CD4-positive, alpha-beta T cell (primary cell): Measurements from ENCODE around the gene RIN3. TPM values are rescaled to one million over a fixed set of nuclear protein-coding genes. Genes with fewer than 3 reads are reported as not detected.

Experiments
- ATAC-seq: fragments of 200-7000 bp; cut with Tn5 transposase; one replicate; pipeline ENCODE4 v1.10.0; 2022; ENCODE audit warnings: mild to moderate bottlenecking; ENCODE audit not compliant: poor library complexity
- CTCF ChIA-PET: fragments of 350-600 bp; sonication (Branson Sonifier 250); formaldehyde crosslinking; loops from one replicate; lab custom pipeline; 2021; ENCODE audit warnings: antibody characterized with exemption, inconsistent platforms; lab: Charles Lee
- POLR2A ChIA-PET: fragments of 350-600 bp; sonication (Branson Sonifier 250); formaldehyde crosslinking; loops from one replicate; lab custom pipeline; 2021; ENCODE audit warnings: antibody characterized with exemption, inconsistent platforms; lab: Charles Lee
- DNase-seq, 14 experiments: peaks; one replicate each; pipeline ENCODE4 v3.0.0-alpha.2; 2013 to 2020; ENCODE audit warnings: mixed read lengths in 2 of 14
- H3K27ac ChIP-seq, 2 donors: one replicate each; pipeline versions ENCODE4 v1.5.1 to v1.7.0; 2013; ENCODE audit warnings: low read length in 2 of 2, low read depth in 1 of 2, mild to moderate bottlenecking in 1 of 2
- H3K27me3 ChIP-seq, 2 experiments: 1 replicate in 1 of 2; 2 replicates in 1 of 2; pipeline versions ENCODE4 v1.6.1 to v1.7.0; 2013; ENCODE audit warnings: low read length in 2 of 2, control low read depth in 1 of 2, mild to moderate bottlenecking in 1 of 2, moderate library complexity in 1 of 2; ENCODE audit not compliant: insufficient read depth in 2 of 2, control insufficient read depth in 1 of 2
- H3K36me3 ChIP-seq: one replicate; pipeline ENCODE4 v1.6.1; 2013; ENCODE audit warnings: low read length, control low read depth; ENCODE audit not compliant: insufficient read depth
- H3K4me1 ChIP-seq: one replicate; pipeline ENCODE4 v1.6.1; 2013; ENCODE audit warnings: low read length, control low read depth; ENCODE audit not compliant: insufficient read depth
- H3K4me3 ChIP-seq: one replicate; pipeline ENCODE4 v1.5.1; 2013; ENCODE audit warnings: mild to moderate bottlenecking, low read length, moderate library complexity
- H3K9me3 ChIP-seq, 2 experiments: 1 replicate in 1 of 2; 2 replicates in 1 of 2; pipeline versions ENCODE4 v1.6.1 to v1.7.0; 2013; ENCODE audit warnings: low read length in 2 of 2, mild to moderate bottlenecking in 2 of 2, control low read depth in 1 of 2, moderate library complexity in 1 of 2; ENCODE audit not compliant: control insufficient read depth in 1 of 2, insufficient read depth in 1 of 2
- H3K27ac Mint-ChIP-seq: one replicate; pipeline ENCODE4 v1.8.0; 2020; ENCODE audit warnings: mixed read lengths
- H3K27me3 Mint-ChIP-seq: one replicate; pipeline ENCODE4 v1.8.0; 2021; ENCODE audit warnings: mixed read lengths
- H3K36me3 Mint-ChIP-seq: one replicate; pipeline ENCODE4 v1.8.0; 2021; ENCODE audit warnings: low read depth, mixed read lengths
- H3K4me1 Mint-ChIP-seq: one replicate; pipeline ENCODE4 v1.8.0; 2021; ENCODE audit warnings: low read depth, mixed read lengths
- H3K4me3 Mint-ChIP-seq: one replicate; pipeline ENCODE4 v1.8.0; 2020; ENCODE audit warnings: mild to moderate bottlenecking, mixed read lengths
- H3K9me3 Mint-ChIP-seq: one replicate; pipeline ENCODE4 v1.8.0; 2020; ENCODE audit warnings: mixed read lengths
- intact Hi-C, 2 experiments: fragments of 100-400 bp; cut with DNase I in 1 of 2; cut with micrococcal nuclease in 1 of 2; formaldehyde crosslinking; loops; one replicate each; pipeline versions ENCODE4 v1.15.1 to v1.9.0; 2023 to 2025; cut with DNase I, micrococcal nuclease
- total RNA-seq, 174 experiments: library from RNA in 2 of 174; stranded (reverse) in 2 of 174; gene quantifications; one replicate each; pipeline ENCODE4 v1.2.3 and lab custom pipeline; 2021 to 2026
- TF ChIP-seq, protein P1 (sequence below): fragments of 200-600 bp; IDR thresholded peaks from one replicate; pipeline ENCODE4 v1.8.0; 2022; ENCODE audit warnings: antibody characterized with exemption, mild to moderate bottlenecking

RIN3 gene
- total RNA-seq, 2 experiments from 2014 or later: 67.9 to 72.2 TPM

- ATAC-seq: no peak
- no peaks in the 10 kb centered on the region for H3K27me3 ChIP-seq
- H3K4me3 ChIP-seq: peak overlapping the region; percentile 66
- TF ChIP-seq, protein P1, sequence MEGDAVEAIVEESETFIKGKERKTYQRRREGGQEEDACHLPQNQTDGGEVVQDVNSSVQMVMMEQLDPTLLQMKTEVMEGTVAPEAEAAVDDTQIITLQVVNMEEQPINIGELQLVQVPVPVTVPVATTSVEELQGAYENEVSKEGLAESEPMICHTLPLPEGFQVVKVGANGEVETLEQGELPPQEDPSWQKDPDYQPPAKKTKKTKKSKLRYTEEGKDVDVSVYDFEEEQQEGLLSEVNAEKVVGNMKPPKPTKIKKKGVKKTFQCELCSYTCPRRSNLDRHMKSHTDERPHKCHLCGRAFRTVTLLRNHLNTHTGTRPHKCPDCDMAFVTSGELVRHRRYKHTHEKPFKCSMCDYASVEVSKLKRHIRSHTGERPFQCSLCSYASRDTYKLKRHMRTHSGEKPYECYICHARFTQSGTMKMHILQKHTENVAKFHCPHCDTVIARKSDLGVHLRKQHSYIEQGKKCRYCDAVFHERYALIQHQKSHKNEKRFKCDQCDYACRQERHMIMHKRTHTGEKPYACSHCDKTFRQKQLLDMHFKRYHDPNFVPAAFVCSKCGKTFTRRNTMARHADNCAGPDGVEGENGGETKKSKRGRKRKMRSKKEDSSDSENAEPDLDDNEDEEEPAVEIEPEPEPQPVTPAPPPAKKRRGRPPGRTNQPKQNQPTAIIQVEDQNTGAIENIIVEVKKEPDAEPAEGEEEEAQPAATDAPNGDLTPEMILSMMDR: no peak
- ChIA-PET CTCF (interaction anchor here (1.2 to 1.3 kb wide), 2 partner anchors 14 to 43 kb away, joined by 3 to 5 read pairs; no protein-coding TSS in a partner anchor), POLR2A (interaction anchor here (0.7 to 1.5 kb wide), 4 partner anchors 12 to 79 kb away, joined by 3 to 5 read pairs (median 3); no protein-coding TSS in a partner anchor)
- no peaks in the 10 kb centered on the region for H3K9me3 ChIP-seq
- intact Hi-C loops: loop anchor here in 1 of 2 experiments (10.0 kb wide), 1 partner anchor 112 kb away; no protein-coding TSS in a partner anchor
- H3K36me3 Mint-ChIP-seq: peaks cover 92% of the 10 kb centered on the region
- peaks cover 79% of the 10 kb centered on the region for H3K4me1 Mint-ChIP-seq
- H3K27ac Mint-ChIP-seq: peak overlapping the region; percentile 97
- H3K36me3 ChIP-seq: peaks cover 48% of the 10 kb centered on the region
- H3K9me3 Mint-ChIP-seq: no peaks in the 10 kb centered on the region
- no peak for DNase-seq
- peak overlapping the region; percentile 52 to 59 for H3K27ac ChIP-seq
- H3K27me3 Mint-ChIP-seq: no peaks in the 10 kb centered on the region
- H3K4me1 ChIP-seq: peaks cover 93% of the 10 kb centered on the region
- H3K4me3 Mint-ChIP-seq: peak overlapping the region; percentile 84
These were observed 142.9 kb downstream of the RIN3 start for GRCh38 chr14:92656306-92657081.

DNA sequence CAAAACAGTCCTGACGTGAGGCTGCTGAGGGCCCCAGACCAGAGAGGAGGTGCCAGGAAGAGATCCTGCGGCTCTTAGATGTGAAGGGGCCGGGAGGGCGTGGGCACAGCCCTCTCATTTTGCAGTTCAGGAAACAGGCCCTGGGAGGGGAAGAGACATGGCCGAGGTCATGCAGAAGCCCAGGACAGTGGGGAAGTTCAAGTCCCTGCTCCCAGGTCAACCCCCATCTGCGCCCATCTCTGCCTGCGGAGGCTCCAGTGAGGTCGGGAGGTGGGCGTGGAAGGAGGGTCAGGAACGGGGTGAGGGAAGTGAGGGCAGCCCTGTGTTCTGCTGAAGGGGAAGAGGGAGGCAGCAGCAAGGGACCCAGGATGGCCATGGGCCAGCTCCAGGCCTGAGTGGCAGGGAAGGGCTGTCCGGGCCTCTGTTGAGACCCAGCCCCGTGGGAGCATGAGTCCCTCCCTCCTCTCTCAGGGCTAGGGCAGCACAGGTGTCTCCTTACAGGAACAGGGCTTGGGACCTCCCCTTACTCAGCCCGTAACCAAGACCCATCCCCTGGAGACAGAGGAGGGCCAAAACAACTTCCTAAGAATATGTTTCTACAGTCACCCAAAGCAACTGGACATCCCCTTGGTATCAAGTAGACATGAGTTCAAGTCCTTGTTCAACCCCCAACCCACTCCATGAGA lies 144.0 kb downstream of the RIN3 start:
- DNase-seq (peak in 1 of 14 experiments; percentile 35), ATAC-seq (no peak)
- no peaks in the 10 kb centered on the region for H3K9me3 ChIP-seq
- ChIA-PET POLR2A (interaction anchor here (4.0 kb wide), 1 partner anchor 43 kb away, joined by 15 read pairs; no protein-coding TSS in a partner anchor), CTCF (no interaction called here)
- no peaks in the 10 kb centered on the region for H3K27me3 Mint-ChIP-seq
- H3K4me3 Mint-ChIP-seq: peak overlapping the region; percentile 84
- intact Hi-C loops: loop anchor here in 1 of 2 experiments (10.0 kb wide), 1 partner anchor 113 kb away; no protein-coding TSS in a partner anchor
- H3K27ac Mint-ChIP-seq: peak overlapping the region; percentile 97
- TF ChIP-seq, protein P1: no peak
- peaks cover 90% of the 10 kb centered on the region for H3K4me1 Mint-ChIP-seq
- no peaks in the 10 kb centered on the region for H3K9me3 Mint-ChIP-seq
- H3K27ac ChIP-seq: peak overlapping the region in 1 of 2 donors; percentile 59
- no peaks in the 10 kb centered on the region for H3K27me3 ChIP-seq
- H3K36me3 Mint-ChIP-seq: peaks cover 95% of the 10 kb centered on the region
- H3K36me3 ChIP-seq: peaks cover 58% of the 10 kb centered on the region
- H3K4me3 ChIP-seq: peak overlapping the region; percentile 29
- peaks cover 93% of the 10 kb centered on the region for H3K4me1 ChIP-seq

- H3K36me3 Mint-ChIP-seq: peaks cover 97% of the 10 kb centered on the region
These were observed 144.6 kb downstream of the RIN3 start for GRCh38 chr14:92658160-92658559.

More at GRCh38 chr14:92658160-92658559, 144.6 kb downstream of the RIN3 start:
- Mint-ChIP-seq H3K4me1 (peaks cover 94% of the 10 kb centered on the region), H3K9me3 (no peaks in the 10 kb centered on the region), H3K27me3 (no peaks in the 10 kb centered on the region), H3K27ac (peak overlapping the region; percentile 97), H3K4me3 (peak overlapping the region; percentile 26)
- no peaks in the 10 kb centered on the region for H3K9me3 ChIP-seq
- POLR2A ChIA-PET: interaction anchor here (4.0 kb wide), 1 partner anchor 44 kb away, joined by 15 read pairs; no protein-coding TSS in a partner anchor
- DNase-seq: no peak
- CTCF ChIA-PET: no interaction called here
- H3K27ac ChIP-seq: peak overlapping the region in 1 of 2 donors; percentile 59
- intact Hi-C loops: loop anchor here in 1 of 2 experiments (10.0 kb wide), 1 partner anchor 113 kb away; no protein-coding TSS in a partner anchor
- TF ChIP-seq, protein P1: no peak
- peaks cover 63% of the 10 kb centered on the region for H3K36me3 ChIP-seq
- no peak overlapping the region for H3K4me3 ChIP-seq
- ATAC-seq: no peak
- peaks cover 93% of the 10 kb centered on the region for H3K4me1 ChIP-seq
- H3K27me3 ChIP-seq: no peaks in the 10 kb centered on the region
